ENCODE results near the gene FLNB. TPM values are rescaled to one million over a fixed set of nuclear protein-coding genes. Genes with fewer than 3 reads are reported as not detected.

The FLNB gene
- total RNA-seq, 4 donors from 2014 or later = 265 to 345 (median 277) TPM

GRCh38 chr3:58099865-58100264, 91.6 kb downstream of the FLNB start:
- H3K27me3 ChIP-seq = no peaks in the 10 kb centered on the region
- peak overlapping the region in 2 of 4 donors; percentile 83 to 88 for H3K27ac ChIP-seq
- H3K4me3 ChIP-seq = no peak overlapping the region
- TF ChIP-seq, protein P1, sequence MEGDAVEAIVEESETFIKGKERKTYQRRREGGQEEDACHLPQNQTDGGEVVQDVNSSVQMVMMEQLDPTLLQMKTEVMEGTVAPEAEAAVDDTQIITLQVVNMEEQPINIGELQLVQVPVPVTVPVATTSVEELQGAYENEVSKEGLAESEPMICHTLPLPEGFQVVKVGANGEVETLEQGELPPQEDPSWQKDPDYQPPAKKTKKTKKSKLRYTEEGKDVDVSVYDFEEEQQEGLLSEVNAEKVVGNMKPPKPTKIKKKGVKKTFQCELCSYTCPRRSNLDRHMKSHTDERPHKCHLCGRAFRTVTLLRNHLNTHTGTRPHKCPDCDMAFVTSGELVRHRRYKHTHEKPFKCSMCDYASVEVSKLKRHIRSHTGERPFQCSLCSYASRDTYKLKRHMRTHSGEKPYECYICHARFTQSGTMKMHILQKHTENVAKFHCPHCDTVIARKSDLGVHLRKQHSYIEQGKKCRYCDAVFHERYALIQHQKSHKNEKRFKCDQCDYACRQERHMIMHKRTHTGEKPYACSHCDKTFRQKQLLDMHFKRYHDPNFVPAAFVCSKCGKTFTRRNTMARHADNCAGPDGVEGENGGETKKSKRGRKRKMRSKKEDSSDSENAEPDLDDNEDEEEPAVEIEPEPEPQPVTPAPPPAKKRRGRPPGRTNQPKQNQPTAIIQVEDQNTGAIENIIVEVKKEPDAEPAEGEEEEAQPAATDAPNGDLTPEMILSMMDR (IDR thresholded peaks at IDR 0.05) = no peak
- no peak for TF ChIP-seq POLR2A (IDR thresholded peaks at IDR 0.05)
- TF ChIP-seq EP300 (IDR thresholded peaks at IDR 0.05) = no peak
- no peak for DNase-seq (ENCODE audit: low spot score in 2 of 2)
- H3K4me1 ChIP-seq = peaks cover 0 to 42% (median 10%) of the 10 kb centered on the region in 4 donors
- WGBS, 2 donors = 63 to 68% methylated on average over 2 of the region's 2 CpGs
- H3K9me3 ChIP-seq = no peaks in the 10 kb centered on the region
- peaks cover 0 to 97% (median 15%) of the 10 kb centered on the region in 3 donors for H3K36me3 ChIP-seq

GRCh38 chr3:58101499-58102389, 93.5 kb downstream of the FLNB start:
- Histone ChIP-seq H3K27ac (peak overlapping the region in 2 of 4 donors; percentile 83 to 88), H3K4me1 (peaks cover 0 to 44% (median 10%) of the 10 kb centered on the region in 4 donors), H3K4me3 (no peak overlapping the region), H3K27me3 (no peaks in the 10 kb centered on the region), H3K36me3 (peaks cover 0 to 95% (median 9%) of the 10 kb centered on the region in 3 donors), H3K9me3 (no peaks in the 10 kb centered on the region)
- no peak for DNase-seq (ENCODE audit: low spot score in 2 of 2)
- TF ChIP-seq, protein P1 (IDR thresholded peaks at IDR 0.05) = no peak
- TF ChIP-seq EP300 (IDR thresholded peaks at IDR 0.05) (no peak), POLR2A (IDR thresholded peaks at IDR 0.05) (no peak)
- WGBS, 2 donors = 76 to 79% methylated on average over 12 to 13 of the region's 13 CpGs

DNA sequence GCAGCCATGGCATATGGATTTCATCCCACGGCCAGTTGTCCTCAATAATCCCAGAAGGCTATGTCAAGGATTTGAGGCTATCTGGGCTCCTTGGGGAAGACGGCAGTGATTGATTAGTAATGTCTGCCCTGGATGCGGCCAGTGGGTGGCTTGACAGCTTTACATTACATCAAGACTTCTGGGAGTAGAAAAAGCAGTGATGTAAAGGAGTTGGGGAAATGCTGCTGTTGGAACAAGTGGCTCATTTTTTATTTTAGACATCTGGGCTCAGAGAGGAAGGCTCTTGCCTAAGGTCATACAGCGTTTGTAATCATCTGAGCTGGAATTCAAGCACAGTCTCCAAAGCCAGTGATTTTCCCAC, 94.1 kb downstream of the FLNB start:
- H3K9me3 ChIP-seq = no peaks in the 10 kb centered on the region
- peaks cover 0 to 44% (median 10%) of the 10 kb centered on the region in 4 donors for H3K4me1 ChIP-seq
- peaks cover 0 to 96% (median 8%) of the 10 kb centered on the region in 3 donors for H3K36me3 ChIP-seq
- no peak overlapping the region for H3K4me3 ChIP-seq
- TF ChIP-seq, protein P1 (IDR thresholded peaks at IDR 0.05) = no peak
- WGBS, 2 donors = 78 to 93% methylated on average over 4 of the region's 4 CpGs
- peak overlapping the region in 2 of 4 donors; percentile 83 to 88 for H3K27ac ChIP-seq
- no peaks in the 10 kb centered on the region for H3K27me3 ChIP-seq
- no peak for DNase-seq (ENCODE audit: low spot score in 2 of 2)

DNA sequence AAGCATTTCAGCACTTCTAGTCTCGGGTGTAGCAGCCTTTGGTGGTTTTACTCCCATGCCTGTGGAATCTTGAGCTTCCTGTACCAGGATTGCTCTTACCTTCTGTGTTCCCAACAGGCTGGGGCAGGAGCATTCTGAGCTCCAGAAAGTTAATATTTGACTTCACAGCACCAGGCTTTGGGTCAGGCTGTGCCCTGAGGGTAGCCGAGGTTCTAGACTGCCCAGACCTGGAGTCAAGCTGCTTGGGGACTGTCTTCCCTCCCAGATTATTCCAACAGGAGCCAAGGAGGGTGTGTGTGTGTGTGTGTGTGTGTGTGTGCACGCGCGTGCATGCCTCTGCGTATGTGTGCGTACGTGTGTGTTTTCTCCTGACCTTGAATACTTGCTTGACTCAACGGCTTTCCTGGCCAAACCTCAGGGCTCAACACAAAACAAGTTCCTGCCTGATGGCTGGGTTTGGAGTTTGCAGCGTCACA, 94.8 kb downstream of the FLNB start:
- peaks cover 0 to 95% (median 6%) of the 10 kb centered on the region in 3 donors for H3K36me3 ChIP-seq
- H3K9me3 ChIP-seq = no peaks in the 10 kb centered on the region
- H3K27me3 ChIP-seq = no peaks in the 10 kb centered on the region
- H3K4me1 ChIP-seq = peaks cover 0 to 44% (median 10%) of the 10 kb centered on the region in 4 donors
- no peak for TF ChIP-seq POLR2A (IDR thresholded peaks at IDR 0.05)
- no peak for TF ChIP-seq EP300 (IDR thresholded peaks at IDR 0.05)
- TF ChIP-seq, protein P1 (IDR thresholded peaks at IDR 0.05) = no peak
- peak overlapping the region in 3 of 4 donors; percentile 52 to 88 (median 83) for H3K27ac ChIP-seq
- WGBS, 2 donors = 79 to 80% methylated on average over 10 of the region's 10 CpGs
- H3K4me3 ChIP-seq = no peak overlapping the region
- no peak for DNase-seq (ENCODE audit: low spot score in 2 of 2)

- Histone ChIP-seq H3K9me3 (no peaks in the 10 kb centered on the region), H3K27ac (peak overlapping the region in 3 of 4 donors; percentile 65 to 88 (median 83)), H3K4me1 (peaks cover 0 to 41% (median 10%) of the 10 kb centered on the region in 4 donors), H3K27me3 (no peaks in the 10 kb centered on the region), H3K4me3 (no peak overlapping the region), H3K36me3 (peaks cover 0 to 95% (median 13%) of the 10 kb centered on the region in 3 donors)
- TF ChIP-seq POLR2A (IDR thresholded peaks at IDR 0.05) = no peak
- TF ChIP-seq, protein P1 (IDR thresholded peaks at IDR 0.05) = no peak
- TF ChIP-seq EP300 (IDR thresholded peaks at IDR 0.05) = peak in 1 of 2 donors; percentile 46
- 49 to 50% methylated on average over 8 of the region's 8 CpGs for WGBS, 2 donors
- no peak for DNase-seq (ENCODE audit: low spot score in 2 of 2)
Measured at GRCh38 chr3:58104151-58104550, 95.9 kb downstream of the FLNB start.
